Ectodermal cell (in vitro differentiated cells): ENCODE results near the gene TBC1D25.

Experiments used
- H3K27ac ChIP-seq: 2 replicates; pipeline ENCODE4 v1.7.0; 2013; ENCODE audit warnings: mild to moderate bottlenecking, low read depth, low read length; ENCODE audit not compliant: insufficient read depth, poor library complexity, severe bottlenecking
- H3K27me3 ChIP-seq: 2 replicates; pipeline ENCODE4 v1.7.0; 2013; ENCODE audit warnings: mild to moderate bottlenecking, low read length; ENCODE audit not compliant: insufficient read depth, control insufficient read depth, poor library complexity, severe bottlenecking
- H3K36me3 ChIP-seq: one replicate; pipeline ENCODE4 v1.7.0; 2013; ENCODE audit warnings: low read length; ENCODE audit not compliant: control insufficient read depth, insufficient read depth
- H3K4me1 ChIP-seq: one replicate; pipeline ENCODE4 v1.7.0; 2013; ENCODE audit warnings: low read length; ENCODE audit not compliant: control insufficient read depth, insufficient read depth
- H3K4me3 ChIP-seq: 2 replicates; pipeline ENCODE4 v1.7.0; 2013; ENCODE audit warnings: low read depth, low read length, control low read depth; ENCODE audit not compliant: insufficient read depth
- H3K9me3 ChIP-seq: 2 replicates; pipeline ENCODE4 v1.7.0; 2013; ENCODE audit warnings: mild to moderate bottlenecking, low read length, moderate library complexity; ENCODE audit not compliant: control insufficient read depth
- WGBS, 2 experiments: methylation state at CpG; one replicate each; pipeline ENCODE4 v1.1.7; 2013; ENCODE audit warnings: missing lambda C conversion rate in 2 of 2; 5-methylcytosine and 5-hydroxymethylcytosine counted together

TBC1D25 gene

DNA sequence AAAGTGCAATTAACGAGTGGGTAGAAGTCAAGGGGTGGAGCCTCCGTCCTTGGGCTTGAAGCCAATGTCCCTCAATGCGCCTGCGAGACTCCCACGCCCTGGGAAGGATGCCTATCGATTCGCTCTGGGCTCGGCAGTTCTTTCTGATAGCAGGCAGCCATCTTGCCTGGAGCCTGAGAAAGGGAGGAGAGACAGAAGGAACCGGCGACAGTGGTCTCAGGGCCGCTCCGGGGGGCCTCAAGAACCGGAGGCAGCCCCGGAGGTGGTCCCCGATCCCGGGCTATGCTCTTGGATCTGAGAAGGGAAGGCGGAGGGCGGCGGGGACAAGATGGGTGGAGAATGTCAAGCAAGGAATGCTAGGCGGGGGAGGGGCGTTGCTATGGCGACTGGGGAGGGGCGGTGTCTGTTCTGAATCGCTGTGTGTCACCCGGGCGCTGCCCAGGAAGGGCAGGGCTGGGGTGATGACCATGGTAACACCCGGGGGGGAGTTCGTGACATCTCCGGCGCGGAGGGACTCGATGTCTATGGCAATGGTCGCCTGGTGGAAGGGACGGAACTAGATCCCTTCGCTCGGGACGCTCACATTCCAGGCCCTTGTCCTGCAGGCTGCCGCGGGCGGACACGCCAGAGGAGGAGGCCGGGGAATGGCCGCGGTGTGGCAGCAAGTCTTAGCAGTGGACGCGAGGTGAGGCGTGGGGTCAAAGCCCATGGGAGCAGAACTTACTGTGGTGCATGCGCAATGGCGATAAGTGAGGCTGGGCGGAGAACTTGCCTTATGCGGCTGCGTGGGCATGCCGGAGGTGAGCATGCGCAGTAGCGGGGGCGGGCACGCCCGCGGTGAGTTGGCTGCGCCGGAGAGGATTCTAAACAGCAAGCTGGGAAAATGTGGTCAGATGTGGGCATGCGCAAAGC, 58.1 kb downstream of the TBC1D25 start, which contains the start of gene WDR13:
TSS of gene WDR13 (plus strand) at position 140 of the 912 bp plus-strand sequence. CDS start at position 645, 505 bp downstream.
- H3K36me3 ChIP-seq: peaks cover 6% of the 10 kb centered on the region
- no peaks in the 10 kb centered on the region for H3K27me3 ChIP-seq
- H3K27ac ChIP-seq: peak within 1 kb of the TSS; percentile 95
- peak within 1 kb of the TSS; percentile 64 for H3K4me3 ChIP-seq
- H3K4me1 ChIP-seq: no peaks in the 10 kb centered on the region
- WGBS, 2 experiments: 1% methylated on average over 62 of the region's 62 CpGs
- H3K9me3 ChIP-seq: no peaks in the 10 kb centered on the region

- no peaks in the 10 kb centered on the region for H3K9me3 ChIP-seq
- H3K36me3 ChIP-seq: peaks cover 6% of the 10 kb centered on the region
- H3K4me1 ChIP-seq: no peaks in the 10 kb centered on the region
- no peak overlapping the region for H3K4me3 ChIP-seq
- WGBS, 2 experiments: 93 to 96% methylated on average over 24 to 25 of the region's 25 CpGs
- no peak overlapping the region for H3K27ac ChIP-seq
- H3K27me3 ChIP-seq: no peaks in the 10 kb centered on the region
Measured at GRCh38 chrX:48598614-48599013, 59.1 kb downstream of the TBC1D25 start.

DNA sequence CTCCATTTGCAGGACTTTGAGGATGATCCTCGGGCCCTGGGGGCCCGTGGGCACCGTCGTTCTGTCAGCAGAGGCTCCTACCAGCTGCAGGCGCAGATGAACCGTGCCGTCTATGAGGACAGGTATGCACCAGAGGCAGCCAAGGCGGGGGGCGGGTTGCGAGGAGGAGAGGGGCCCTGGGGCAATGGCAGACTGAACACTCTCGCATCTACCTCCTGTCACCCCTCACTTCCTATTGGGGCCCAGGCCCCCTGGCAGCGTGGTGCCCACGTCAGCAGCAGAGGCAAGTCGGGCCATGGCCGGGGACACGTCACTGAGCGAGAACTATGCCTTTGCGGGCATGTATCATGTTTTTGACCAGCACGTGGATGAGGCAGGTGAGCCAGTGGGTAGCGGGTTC, 59.8 kb downstream of the TBC1D25 start:
- no peaks in the 10 kb centered on the region for H3K27me3 ChIP-seq
- H3K27ac ChIP-seq: no peak overlapping the region
- no peaks in the 10 kb centered on the region for H3K9me3 ChIP-seq
- no peak overlapping the region for H3K4me3 ChIP-seq
- 95 to 97% methylated on average over 20 of the region's 20 CpGs for WGBS, 2 experiments
- peaks cover 6% of the 10 kb centered on the region for H3K36me3 ChIP-seq
- H3K4me1 ChIP-seq: no peaks in the 10 kb centered on the region

- Histone ChIP-seq H3K27me3 (no peaks in the 10 kb centered on the region), H3K9me3 (no peaks in the 10 kb centered on the region), H3K4me3 (no peak overlapping the region), H3K4me1 (no peaks in the 10 kb centered on the region), H3K36me3 (peaks cover 12% of the 10 kb centered on the region), H3K27ac (no peak overlapping the region)
- WGBS, 2 experiments: 94 to 96% methylated on average over 19 of the region's 19 CpGs
Measured at GRCh38 chrX:48600226-48600625, 60.7 kb downstream of the TBC1D25 start.

DNA sequence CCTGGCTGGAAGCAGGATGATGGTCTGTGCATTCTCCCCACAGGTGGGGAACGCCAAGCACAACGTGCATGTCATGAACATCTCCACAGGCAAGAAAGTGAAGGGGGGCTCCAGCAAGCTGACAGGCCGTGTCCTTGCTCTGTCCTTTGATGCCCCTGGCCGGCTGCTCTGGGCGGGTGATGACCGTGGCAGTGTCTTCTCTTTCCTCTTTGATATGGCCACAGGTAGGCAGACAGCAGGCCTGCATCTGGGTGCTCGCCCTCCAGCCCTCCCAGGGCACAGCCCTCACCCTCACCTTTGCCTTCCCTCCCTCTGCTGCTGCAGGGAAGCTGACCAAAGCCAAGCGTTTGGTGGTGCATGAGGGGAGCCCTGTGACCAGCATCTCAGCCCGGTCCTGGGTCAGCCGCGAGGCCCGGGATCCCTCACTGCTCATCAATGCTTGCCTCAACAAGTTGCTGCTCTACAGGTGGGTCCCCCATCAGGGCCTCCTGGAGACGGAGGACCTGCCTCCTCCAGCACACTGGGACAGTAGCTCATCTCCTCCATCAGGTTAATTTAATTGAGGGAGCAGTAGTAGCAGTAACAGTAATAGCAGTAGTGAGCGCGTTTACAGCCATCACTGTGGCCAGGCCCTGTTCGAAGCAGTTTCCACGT, 62.4 kb downstream of the TBC1D25 start:
- Histone ChIP-seq H3K27me3 (no peaks in the 10 kb centered on the region), H3K9me3 (no peaks in the 10 kb centered on the region), H3K4me1 (no peaks in the 10 kb centered on the region), H3K4me3 (no peak overlapping the region), H3K27ac (no peak overlapping the region), H3K36me3 (peaks cover 12% of the 10 kb centered on the region)
- WGBS, 2 experiments: 83 to 87% methylated on average over 14 to 15 of the region's 17 CpGs

- WGBS, 2 experiments: 94 to 95% methylated on average over 16 of the region's 16 CpGs
- H3K36me3 ChIP-seq: peaks cover 8% of the 10 kb centered on the region
Measured at GRCh38 chrX:48604701-48605100, 65.2 kb downstream of the TBC1D25 start.

DNA sequence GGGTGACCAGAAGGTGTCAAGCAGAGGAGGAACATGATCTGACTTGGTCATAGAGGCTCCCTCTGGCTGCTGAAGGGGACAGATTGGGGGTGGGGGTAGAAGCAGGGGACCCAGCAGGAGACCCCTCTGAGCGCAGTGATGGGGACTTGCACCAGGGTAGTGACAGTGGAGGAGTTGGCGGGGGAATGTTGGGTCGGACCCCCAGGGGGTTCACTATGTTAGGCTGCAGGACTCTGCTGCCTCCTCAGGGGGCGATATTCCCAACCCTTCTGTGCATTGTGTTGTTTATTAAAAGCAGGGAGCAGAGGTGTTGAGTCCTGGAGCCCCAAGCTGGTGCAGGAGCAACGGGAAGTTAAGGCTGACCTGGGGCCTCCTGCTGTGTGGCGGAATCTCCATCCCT, 66.6 kb downstream of the TBC1D25 start:
- no peak overlapping the region for H3K27ac ChIP-seq
- H3K4me3 ChIP-seq: no peak overlapping the region
- WGBS, 2 experiments: 68 to 85% methylated on average over 6 of the region's 6 CpGs
- H3K4me1 ChIP-seq: no peaks in the 10 kb centered on the region
- no peaks in the 10 kb centered on the region for H3K9me3 ChIP-seq
- H3K27me3 ChIP-seq: no peaks in the 10 kb centered on the region
- peaks cover 6% of the 10 kb centered on the region for H3K36me3 ChIP-seq

More at GRCh38 chrX:48604701-48605100, 65.2 kb downstream of the TBC1D25 start:
- Histone ChIP-seq H3K4me3 (no peak overlapping the region), H3K27ac (no peak overlapping the region), H3K4me1 (no peaks in the 10 kb centered on the region), H3K9me3 (no peaks in the 10 kb centered on the region), H3K27me3 (no peaks in the 10 kb centered on the region)

GRCh38 chrX:48611703-48612102, 72.2 kb downstream of the TBC1D25 start:
- WGBS, 2 experiments: 85 to 86% methylated on average over 2 of the region's 2 CpGs
- Histone ChIP-seq H3K36me3 (no peaks in the 10 kb centered on the region), H3K27me3 (no peaks in the 10 kb centered on the region), H3K9me3 (no peaks in the 10 kb centered on the region), H3K27ac (no peak overlapping the region), H3K4me3 (no peak overlapping the region), H3K4me1 (no peaks in the 10 kb centered on the region)
